Astrocyte (in vitro differentiated cells and primary cell): Measurements from ENCODE around the gene FUOM. TPM values are rescaled to one million over a fixed set of nuclear protein-coding genes. Genes with fewer than 3 reads are reported as not detected.

Experiments
- DNase-seq: peaks from one replicate; pipeline ENCODE4 v3.0.0-alpha.2; 2010; ENCODE audit warnings: low read depth
- FAIRE-seq: peaks from 2 replicates; lab custom pipeline; 2011; peaks lifted over from hg19 to GRCh38; lab: Jason Lieb, UNC
- H2AFZ ChIP-seq: 2 replicates; pipeline ENCODE4 v1.6.0; 2012; ENCODE audit warnings: low read depth, low read length, inconsistent platforms
- H3K27ac ChIP-seq: 2 replicates; pipeline ENCODE4 v1.5.1; 2011; ENCODE audit warnings: low read depth, low read length, inconsistent platforms
- H3K27me3 ChIP-seq: 2 replicates; pipeline ENCODE4 v1.6.0; 2011; ENCODE audit warnings: low read length, inconsistent platforms; ENCODE audit not compliant: insufficient read depth
- H3K36me3 ChIP-seq: 2 replicates; pipeline ENCODE4 v1.5.1; 2011; ENCODE audit warnings: low read length, inconsistent platforms; ENCODE audit not compliant: insufficient read depth
- H3K4me1 ChIP-seq: 2 replicates; pipeline ENCODE4 v1.5.1; 2011; ENCODE audit warnings: low read length, inconsistent platforms; ENCODE audit not compliant: insufficient read depth
- H3K4me2 ChIP-seq: 2 replicates; pipeline ENCODE4 v1.6.0; 2012; ENCODE audit warnings: low read length, inconsistent platforms
- H3K4me3 ChIP-seq: 2 replicates; pipeline ENCODE4 v1.5.1; 2011; ENCODE audit warnings: low read depth, mild to moderate bottlenecking, low read length, inconsistent platforms; ENCODE audit not compliant: insufficient read depth
- H3K79me2 ChIP-seq: 2 replicates; pipeline ENCODE4 v1.6.0; 2012; ENCODE audit warnings: mild to moderate bottlenecking, low read length, inconsistent platforms; ENCODE audit not compliant: insufficient read depth
- H3K9ac ChIP-seq: 2 replicates; pipeline ENCODE4 v1.6.0; 2012; ENCODE audit warnings: mild to moderate bottlenecking, low read length, inconsistent platforms
- H3K9me3 ChIP-seq: 2 replicates; pipeline ENCODE4 v1.5.1; 2012; ENCODE audit warnings: low read depth, mild to moderate bottlenecking, low read length, inconsistent platforms; ENCODE audit not compliant: insufficient read depth
- H4K20me1 ChIP-seq: 2 replicates; pipeline ENCODE4 v1.6.0; 2012; ENCODE audit warnings: low read length, inconsistent platforms; ENCODE audit not compliant: insufficient read depth
- H3K27ac Mint-ChIP-seq: one replicate; pipeline ENCODE4 v1.8.0; 2021; ENCODE audit warnings: mild to moderate bottlenecking, mixed read lengths; ENCODE audit not compliant: unreplicated experiment
- H3K27me3 Mint-ChIP-seq: one replicate; pipeline ENCODE4 v1.8.0; 2021; ENCODE audit warnings: low read depth, mixed read lengths; ENCODE audit not compliant: unreplicated experiment
- H3K36me3 Mint-ChIP-seq: one replicate; pipeline ENCODE4 v1.8.0; 2021; ENCODE audit warnings: low read depth, mixed read lengths; ENCODE audit not compliant: unreplicated experiment
- H3K4me1 Mint-ChIP-seq: one replicate; pipeline ENCODE4 v1.8.0; 2021; ENCODE audit warnings: low read depth, mixed read lengths; ENCODE audit not compliant: unreplicated experiment
- H3K4me3 Mint-ChIP-seq: one replicate; pipeline ENCODE4 v1.8.0; 2021; ENCODE audit warnings: mild to moderate bottlenecking, moderate library complexity, mixed read lengths; ENCODE audit not compliant: unreplicated experiment
- H3K9me3 Mint-ChIP-seq: one replicate; pipeline ENCODE4 v1.8.0; 2021; ENCODE audit warnings: mild to moderate bottlenecking, mixed read lengths; ENCODE audit not compliant: unreplicated experiment
- CTCF ChIP-seq: IDR thresholded peaks from 2 replicates; pipeline ENCODE4 v1.5.1; 2011; ENCODE audit warnings: low read depth, mild to moderate bottlenecking, inconsistent platforms, low read length, moderate library complexity; ENCODE audit not compliant: insufficient read depth
- EZH2 ChIP-seq: IDR thresholded peaks from 2 replicates; pipeline ENCODE4 v1.6.1; 2012; ENCODE audit warnings: mild to moderate bottlenecking, low read length, inconsistent platforms; ENCODE audit not compliant: insufficient read depth
- total RNA-seq: library from RNA; stranded (reverse); gene quantifications from 2 replicates; pipeline ENCODE4 v1.2.1, GENCODE V29; 2021

FUOM gene
- total RNA-seq, 1 donor from 2014 or later = 28.8 TPM

GRCh38 chr10:133359554-133359971 lies 1.7 kb upstream of the FUOM start:
- DNase-seq (no peak), FAIRE-seq (no peak)
- Mint-ChIP-seq H3K9me3 (no peaks in the 10 kb centered on the region), H3K27ac (no peak overlapping the region), H3K27me3 (no peaks in the 10 kb centered on the region), H3K4me1 (no peaks in the 10 kb centered on the region), H3K36me3 (peaks cover 10% of the 10 kb centered on the region), H3K4me3 (no peak overlapping the region)
- Histone ChIP-seq H3K4me2 (no peak overlapping the region), H3K27ac (no peak overlapping the region), H4K20me1 (peaks cover 11% of the 10 kb centered on the region), H3K27me3 (no peaks in the 10 kb centered on the region), H2AFZ (no peak overlapping the region), H3K4me1 (peaks cover 9% of the 10 kb centered on the region), H3K79me2 (peaks cover 5% of the 10 kb centered on the region), H3K9me3 (no peaks in the 10 kb centered on the region), H3K36me3 (peaks cover 2% of the 10 kb centered on the region), H3K4me3 (no peak overlapping the region), H3K9ac (no peak overlapping the region)
- no peak for TF ChIP-seq CTCF
- no peak for TF ChIP-seq EZH2

GRCh38 chr10:133358925-133359310 lies 1.1 kb upstream of the FUOM start:
- Mint-ChIP-seq H3K4me1 (no peaks in the 10 kb centered on the region), H3K36me3 (peaks cover 9% of the 10 kb centered on the region), H3K9me3 (no peaks in the 10 kb centered on the region), H3K4me3 (peak overlapping the region; percentile 64), H3K27me3 (no peaks in the 10 kb centered on the region), H3K27ac (no peak overlapping the region)
- H3K4me1 ChIP-seq = peaks cover 9% of the 10 kb centered on the region
- peaks cover 2% of the 10 kb centered on the region for H3K36me3 ChIP-seq
- no peak overlapping the region for H3K4me3 ChIP-seq
- TF ChIP-seq CTCF = no peak
- peaks cover 11% of the 10 kb centered on the region for H4K20me1 ChIP-seq
- no peaks in the 10 kb centered on the region for H3K27me3 ChIP-seq
- FAIRE-seq (no peak), DNase-seq (no peak)
- H3K9ac ChIP-seq = no peak overlapping the region
- H3K4me2 ChIP-seq = no peak overlapping the region
- H3K79me2 ChIP-seq = peaks cover 5% of the 10 kb centered on the region
- H3K27ac ChIP-seq = no peak overlapping the region
- no peaks in the 10 kb centered on the region for H3K9me3 ChIP-seq
- no peak overlapping the region for H2AFZ ChIP-seq

GRCh38 chr10:133358162-133358924 lies 524 bp upstream of the FUOM start:
- DNase-seq (no peak), FAIRE-seq (no peak)
- Mint-ChIP-seq H3K27me3 (no peaks in the 10 kb centered on the region), H3K4me1 (no peaks in the 10 kb centered on the region), H3K36me3 (peaks cover 7% of the 10 kb centered on the region), H3K9me3 (no peaks in the 10 kb centered on the region), H3K27ac (no peak overlapping the region), H3K4me3 (peak overlapping the region; percentile 64)
- Histone ChIP-seq H3K36me3 (peaks cover 2% of the 10 kb centered on the region), H3K9ac (no peak overlapping the region), H3K4me3 (no peak overlapping the region), H3K27me3 (no peaks in the 10 kb centered on the region), H3K9me3 (no peaks in the 10 kb centered on the region), H2AFZ (no peak overlapping the region), H3K79me2 (peaks cover 5% of the 10 kb centered on the region), H3K27ac (no peak overlapping the region), H3K4me2 (no peak overlapping the region), H4K20me1 (peaks cover 11% of the 10 kb centered on the region), H3K4me1 (peaks cover 9% of the 10 kb centered on the region)
- TF ChIP-seq CTCF (no peak), EZH2 (no peak)
